ENCODE measurements around the gene ZNF146.

The ZNF146 gene

GRCh38 chr19:36201684-36202083 is 13.2 kb upstream of the ZNF146 start:
- H3K27me3 ChIP-seq (ENCODE audit: control insufficient read depth in 2 of 2, insufficient read depth in 2 of 2, low read length in 2 of 2), result no peaks in the 10 kb centered on the region
- no peak overlapping the region for H3K9ac ChIP-seq (ENCODE audit: low read depth in 1 of 2, low read length in 2 of 2)
- H3K36me3 ChIP-seq (ENCODE audit: control insufficient read depth in 2 of 2, insufficient read depth in 2 of 2, low read length in 2 of 2), result peaks cover 2 to 3% of the 10 kb centered on the region in 2 donors
- no peak overlapping the region for H3K27ac ChIP-seq (ENCODE audit: low read depth in 2 of 2, low read length in 2 of 2)
- no peaks in the 10 kb centered on the region for H3K4me1 ChIP-seq (ENCODE audit: control insufficient read depth in 2 of 2, insufficient read depth in 2 of 2, low read length in 2 of 2)
- no peaks in the 10 kb centered on the region for H3K9me3 ChIP-seq (ENCODE audit: control insufficient read depth in 2 of 2, low read length in 2 of 2)
- no peak overlapping the region for H3K4me3 ChIP-seq (ENCODE audit: low read length in 2 of 2)

GRCh38 chr19:36203293-36203692 is 11.6 kb upstream of the ZNF146 start:
- H3K36me3 ChIP-seq (ENCODE audit: control insufficient read depth in 2 of 2, insufficient read depth in 2 of 2, low read length in 2 of 2), result peaks cover 2 to 3% of the 10 kb centered on the region in 2 donors
- H3K9me3 ChIP-seq (ENCODE audit: control insufficient read depth in 2 of 2, low read length in 2 of 2), result no peaks in the 10 kb centered on the region
- no peaks in the 10 kb centered on the region for H3K27me3 ChIP-seq (ENCODE audit: control insufficient read depth in 2 of 2, insufficient read depth in 2 of 2, low read length in 2 of 2)
- H3K27ac ChIP-seq (ENCODE audit: low read depth in 2 of 2, low read length in 2 of 2), result no peak overlapping the region
- no peaks in the 10 kb centered on the region for H3K4me1 ChIP-seq (ENCODE audit: control insufficient read depth in 2 of 2, insufficient read depth in 2 of 2, low read length in 2 of 2)
- no peak overlapping the region for H3K4me3 ChIP-seq (ENCODE audit: low read length in 2 of 2)
- H3K9ac ChIP-seq (ENCODE audit: low read depth in 1 of 2, low read length in 2 of 2), result no peak overlapping the region

- no peaks in the 10 kb centered on the region for H3K27me3 ChIP-seq (ENCODE audit: control insufficient read depth in 2 of 2, insufficient read depth in 2 of 2, low read length in 2 of 2)
- H3K4me1 ChIP-seq (ENCODE audit: control insufficient read depth in 2 of 2, insufficient read depth in 2 of 2, low read length in 2 of 2), result no peaks in the 10 kb centered on the region
- H3K9me3 ChIP-seq (ENCODE audit: control insufficient read depth in 2 of 2, low read length in 2 of 2), result no peaks in the 10 kb centered on the region
- no peak overlapping the region for H3K9ac ChIP-seq (ENCODE audit: low read depth in 1 of 2, low read length in 2 of 2)
- no peak overlapping the region for H3K27ac ChIP-seq (ENCODE audit: low read depth in 2 of 2, low read length in 2 of 2)
- no peak overlapping the region for H3K4me3 ChIP-seq (ENCODE audit: low read length in 2 of 2)
- peaks cover 0 to under 1% of the 10 kb centered on the region in 2 donors for H3K36me3 ChIP-seq (ENCODE audit: control insufficient read depth in 2 of 2, insufficient read depth in 2 of 2, low read length in 2 of 2)
Observed at GRCh38 chr19:36207605-36208252, 7.2 kb upstream of the ZNF146 start.

GRCh38 chr19:36209372-36209771 is 5.5 kb upstream of the ZNF146 start:
- H3K9me3 ChIP-seq (ENCODE audit: control insufficient read depth in 2 of 2, low read length in 2 of 2), result no peaks in the 10 kb centered on the region
- H3K9ac ChIP-seq (ENCODE audit: low read depth in 1 of 2, low read length in 2 of 2), result no peak overlapping the region
- no peaks in the 10 kb centered on the region for H3K27me3 ChIP-seq (ENCODE audit: control insufficient read depth in 2 of 2, insufficient read depth in 2 of 2, low read length in 2 of 2)
- H3K36me3 ChIP-seq (ENCODE audit: control insufficient read depth in 2 of 2, insufficient read depth in 2 of 2, low read length in 2 of 2), result no peaks in the 10 kb centered on the region
- peaks cover 5 to 8% of the 10 kb centered on the region in 2 donors for H3K4me1 ChIP-seq (ENCODE audit: control insufficient read depth in 2 of 2, insufficient read depth in 2 of 2, low read length in 2 of 2)
- H3K27ac ChIP-seq (ENCODE audit: low read depth in 2 of 2, low read length in 2 of 2), result no peak overlapping the region
- no peak overlapping the region for H3K4me3 ChIP-seq (ENCODE audit: low read length in 2 of 2)

GRCh38 chr19:36210497-36210896 is 4.4 kb upstream of the ZNF146 start:
- Histone ChIP-seq H3K4me3 (ENCODE audit: low read length in 2 of 2) (no peak overlapping the region), H3K9me3 (ENCODE audit: control insufficient read depth in 2 of 2, low read length in 2 of 2) (no peaks in the 10 kb centered on the region), H3K27ac (ENCODE audit: low read depth in 2 of 2, low read length in 2 of 2) (no peak overlapping the region), H3K36me3 (ENCODE audit: control insufficient read depth in 2 of 2, insufficient read depth in 2 of 2, low read length in 2 of 2) (no peaks in the 10 kb centered on the region), H3K27me3 (ENCODE audit: control insufficient read depth in 2 of 2, insufficient read depth in 2 of 2, low read length in 2 of 2) (no peaks in the 10 kb centered on the region), H3K4me1 (ENCODE audit: control insufficient read depth in 2 of 2, insufficient read depth in 2 of 2, low read length in 2 of 2) (peaks cover 6 to 8% of the 10 kb centered on the region in 2 donors), H3K9ac (ENCODE audit: low read depth in 1 of 2, low read length in 2 of 2) (no peak overlapping the region)

GRCh38 chr19:36212895-36213294 is 2.0 kb upstream of the ZNF146 start:
- no peak overlapping the region for H3K9ac ChIP-seq (ENCODE audit: low read depth in 1 of 2, low read length in 2 of 2)

GRCh38 chr19:36215276-36216123 is 594 bp downstream of the ZNF146 start:
- H3K27me3 ChIP-seq (ENCODE audit: control insufficient read depth in 2 of 2, insufficient read depth in 2 of 2, low read length in 2 of 2), result no peaks in the 10 kb centered on the region
- H3K36me3 ChIP-seq (ENCODE audit: control insufficient read depth in 2 of 2, insufficient read depth in 2 of 2, low read length in 2 of 2), result peaks cover 0 to 2% of the 10 kb centered on the region in 2 donors
- H3K27ac ChIP-seq (ENCODE audit: low read depth in 2 of 2, low read length in 2 of 2), result peak overlapping the region; percentile 96 to 99
- H3K4me3 ChIP-seq (ENCODE audit: low read length in 2 of 2), result peak overlapping the region; percentile 84 to 93
- H3K9ac ChIP-seq (ENCODE audit: low read depth in 1 of 2, low read length in 2 of 2), result peak overlapping the region; percentile 78 to 84
- H3K9me3 ChIP-seq (ENCODE audit: control insufficient read depth in 2 of 2, low read length in 2 of 2), result no peaks in the 10 kb centered on the region
- peaks cover 12% of the 10 kb centered on the region in 2 donors for H3K4me1 ChIP-seq (ENCODE audit: control insufficient read depth in 2 of 2, insufficient read depth in 2 of 2, low read length in 2 of 2)

More at GRCh38 chr19:36212895-36213294, 2.0 kb upstream of the ZNF146 start:
- no peaks in the 10 kb centered on the region for H3K36me3 ChIP-seq (ENCODE audit: control insufficient read depth in 2 of 2, insufficient read depth in 2 of 2, low read length in 2 of 2)
- H3K27ac ChIP-seq (ENCODE audit: low read depth in 2 of 2, low read length in 2 of 2), result no peak overlapping the region
- no peaks in the 10 kb centered on the region for H3K27me3 ChIP-seq (ENCODE audit: control insufficient read depth in 2 of 2, insufficient read depth in 2 of 2, low read length in 2 of 2)
- H3K4me3 ChIP-seq (ENCODE audit: low read length in 2 of 2), result no peak overlapping the region
- no peaks in the 10 kb centered on the region for H3K9me3 ChIP-seq (ENCODE audit: control insufficient read depth in 2 of 2, low read length in 2 of 2)
- peaks cover 12% of the 10 kb centered on the region in 2 donors for H3K4me1 ChIP-seq (ENCODE audit: control insufficient read depth in 2 of 2, insufficient read depth in 2 of 2, low read length in 2 of 2)

- Histone ChIP-seq H3K4me1 (ENCODE audit: control insufficient read depth in 2 of 2, insufficient read depth in 2 of 2, low read length in 2 of 2) (no peaks in the 10 kb centered on the region), H3K36me3 (ENCODE audit: control insufficient read depth in 2 of 2, insufficient read depth in 2 of 2, low read length in 2 of 2) (peaks cover 21 to 29% of the 10 kb centered on the region in 2 donors), H3K27me3 (ENCODE audit: control insufficient read depth in 2 of 2, insufficient read depth in 2 of 2, low read length in 2 of 2) (no peaks in the 10 kb centered on the region), H3K4me3 (ENCODE audit: low read length in 2 of 2) (no peak overlapping the region), H3K27ac (ENCODE audit: low read depth in 2 of 2, low read length in 2 of 2) (no peak overlapping the region), H3K9me3 (ENCODE audit: control insufficient read depth in 2 of 2, low read length in 2 of 2) (peaks cover 0 to 7% of the 10 kb centered on the region in 2 donors), H3K9ac (ENCODE audit: low read depth in 1 of 2, low read length in 2 of 2) (no peak overlapping the region)
Observed at GRCh38 chr19:36221474-36221873, 6.6 kb downstream of the ZNF146 start.

GRCh38 chr19:36222503-36222902 is 7.6 kb downstream of the ZNF146 start:
- H3K27me3 ChIP-seq (ENCODE audit: control insufficient read depth in 2 of 2, insufficient read depth in 2 of 2, low read length in 2 of 2), result no peaks in the 10 kb centered on the region
- H3K4me1 ChIP-seq (ENCODE audit: control insufficient read depth in 2 of 2, insufficient read depth in 2 of 2, low read length in 2 of 2), result no peaks in the 10 kb centered on the region
- peaks cover 28 to 36% of the 10 kb centered on the region in 2 donors for H3K36me3 ChIP-seq (ENCODE audit: control insufficient read depth in 2 of 2, insufficient read depth in 2 of 2, low read length in 2 of 2)
- H3K9me3 ChIP-seq (ENCODE audit: control insufficient read depth in 2 of 2, low read length in 2 of 2), result peaks cover 0 to 7% of the 10 kb centered on the region in 2 donors
- H3K4me3 ChIP-seq (ENCODE audit: low read length in 2 of 2), result no peak overlapping the region
- H3K27ac ChIP-seq (ENCODE audit: low read depth in 2 of 2, low read length in 2 of 2), result no peak overlapping the region
- H3K9ac ChIP-seq (ENCODE audit: low read depth in 1 of 2, low read length in 2 of 2), result no peak overlapping the region

- H3K9ac ChIP-seq (ENCODE audit: low read depth in 1 of 2, low read length in 2 of 2), result no peak overlapping the region
- H3K36me3 ChIP-seq (ENCODE audit: control insufficient read depth in 2 of 2, insufficient read depth in 2 of 2, low read length in 2 of 2), result peaks cover 52 to 60% of the 10 kb centered on the region in 2 donors
- H3K27ac ChIP-seq (ENCODE audit: low read depth in 2 of 2, low read length in 2 of 2), result no peak overlapping the region
- no peaks in the 10 kb centered on the region for H3K27me3 ChIP-seq (ENCODE audit: control insufficient read depth in 2 of 2, insufficient read depth in 2 of 2, low read length in 2 of 2)
- peak overlapping the region in 1 of 2 donors; percentile 1 for H3K4me3 ChIP-seq (ENCODE audit: low read length in 2 of 2)
- no peaks in the 10 kb centered on the region for H3K4me1 ChIP-seq (ENCODE audit: control insufficient read depth in 2 of 2, insufficient read depth in 2 of 2, low read length in 2 of 2)
- peaks cover 4 to 9% of the 10 kb centered on the region in 2 donors for H3K9me3 ChIP-seq (ENCODE audit: control insufficient read depth in 2 of 2, low read length in 2 of 2)
Observed at GRCh38 chr19:36225219-36225892, 10.4 kb downstream of the ZNF146 start.
